ENCODE measurements around the gene SUSD3. TPM values are rescaled to one million over a fixed set of nuclear protein-coding genes. Genes with fewer than 3 reads are reported as not detected.

SUSD3 gene
- total RNA-seq, 4 donors from 2014 or later = 2.8 to 6.4 (median 5.1) TPM

DNA sequence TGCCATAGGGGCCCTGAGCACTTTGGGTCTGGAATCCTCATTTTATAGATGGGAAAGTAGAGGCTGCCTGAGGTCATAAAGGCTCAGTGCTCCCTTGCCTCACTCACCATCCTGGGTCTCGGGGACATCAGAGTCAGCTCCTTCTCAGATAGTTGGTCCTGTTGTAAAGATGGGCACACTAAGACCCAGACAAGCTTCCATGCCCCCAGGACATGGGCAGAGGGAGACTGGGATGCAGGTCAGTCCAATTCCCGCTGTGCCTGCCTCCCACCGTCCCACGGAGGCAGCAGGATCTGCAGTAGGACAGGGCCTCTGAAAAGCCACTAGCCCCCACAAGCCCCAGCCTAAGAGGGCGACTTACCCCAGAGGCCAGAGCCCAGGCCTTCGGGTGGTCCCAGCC lies 19.0 kb upstream of the SUSD3 start:
- TF ChIP-seq EP300 (IDR thresholded peaks at IDR 0.05) (no peak), POLR2AphosphoS5 (IDR thresholded peaks at IDR 0.05) (no peak), POLR2A (IDR thresholded peaks at IDR 0.05) (no peak)
- TF ChIP-seq, protein P1, sequence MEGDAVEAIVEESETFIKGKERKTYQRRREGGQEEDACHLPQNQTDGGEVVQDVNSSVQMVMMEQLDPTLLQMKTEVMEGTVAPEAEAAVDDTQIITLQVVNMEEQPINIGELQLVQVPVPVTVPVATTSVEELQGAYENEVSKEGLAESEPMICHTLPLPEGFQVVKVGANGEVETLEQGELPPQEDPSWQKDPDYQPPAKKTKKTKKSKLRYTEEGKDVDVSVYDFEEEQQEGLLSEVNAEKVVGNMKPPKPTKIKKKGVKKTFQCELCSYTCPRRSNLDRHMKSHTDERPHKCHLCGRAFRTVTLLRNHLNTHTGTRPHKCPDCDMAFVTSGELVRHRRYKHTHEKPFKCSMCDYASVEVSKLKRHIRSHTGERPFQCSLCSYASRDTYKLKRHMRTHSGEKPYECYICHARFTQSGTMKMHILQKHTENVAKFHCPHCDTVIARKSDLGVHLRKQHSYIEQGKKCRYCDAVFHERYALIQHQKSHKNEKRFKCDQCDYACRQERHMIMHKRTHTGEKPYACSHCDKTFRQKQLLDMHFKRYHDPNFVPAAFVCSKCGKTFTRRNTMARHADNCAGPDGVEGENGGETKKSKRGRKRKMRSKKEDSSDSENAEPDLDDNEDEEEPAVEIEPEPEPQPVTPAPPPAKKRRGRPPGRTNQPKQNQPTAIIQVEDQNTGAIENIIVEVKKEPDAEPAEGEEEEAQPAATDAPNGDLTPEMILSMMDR (IDR thresholded peaks at IDR 0.05) = no peak
- WGBS = 86% methylated on average over 6 of the region's 6 CpGs
- Histone ChIP-seq H3K4me3 (no peak overlapping the region), H3K36me3 (no peaks in the 10 kb centered on the region), H3K4me1 (no peaks in the 10 kb centered on the region), H3K9me3 (no peaks in the 10 kb centered on the region), H3K27ac (no peak overlapping the region), H3K27me3 (no peaks in the 10 kb centered on the region)
- DNase-seq (ENCODE audit: low spot score in 2 of 2) = no peak

DNA sequence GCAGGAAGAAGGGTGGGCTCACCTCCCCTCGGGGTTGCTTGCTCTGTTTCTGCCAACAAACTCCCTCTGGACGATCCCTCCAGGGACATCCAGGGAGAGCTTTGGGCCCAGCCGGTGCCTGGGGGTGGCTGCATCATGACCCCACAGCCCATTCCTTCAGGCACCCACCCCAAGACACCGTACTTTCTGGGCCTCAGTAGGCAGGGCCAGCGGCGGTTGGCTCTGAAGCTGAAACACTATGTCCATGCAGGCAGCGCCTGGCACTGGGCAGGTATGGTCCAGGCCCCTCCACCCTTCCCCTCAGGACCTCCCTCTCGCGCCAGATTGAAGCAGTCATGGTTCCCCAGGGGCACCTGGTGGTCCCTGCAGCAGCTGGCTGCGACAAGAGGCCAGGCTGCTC lies 18.5 kb upstream of the SUSD3 start:
- no peak for TF ChIP-seq POLR2AphosphoS5 (IDR thresholded peaks at IDR 0.05)
- no peak for TF ChIP-seq EP300 (IDR thresholded peaks at IDR 0.05)
- TF ChIP-seq POLR2A (IDR thresholded peaks at IDR 0.05) = no peak
- TF ChIP-seq, protein P1 (IDR thresholded peaks at IDR 0.05) = no peak
- no peaks in the 10 kb centered on the region for H3K27me3 ChIP-seq
- WGBS = 88% methylated on average over 6 of the region's 10 CpGs
- no peaks in the 10 kb centered on the region for H3K9me3 ChIP-seq
- no peaks in the 10 kb centered on the region for H3K36me3 ChIP-seq
- H3K27ac ChIP-seq = no peak overlapping the region
- H3K4me3 ChIP-seq = no peak overlapping the region
- H3K4me1 ChIP-seq = no peaks in the 10 kb centered on the region
- DNase-seq (ENCODE audit: low spot score in 2 of 2) = no peak

DNA sequence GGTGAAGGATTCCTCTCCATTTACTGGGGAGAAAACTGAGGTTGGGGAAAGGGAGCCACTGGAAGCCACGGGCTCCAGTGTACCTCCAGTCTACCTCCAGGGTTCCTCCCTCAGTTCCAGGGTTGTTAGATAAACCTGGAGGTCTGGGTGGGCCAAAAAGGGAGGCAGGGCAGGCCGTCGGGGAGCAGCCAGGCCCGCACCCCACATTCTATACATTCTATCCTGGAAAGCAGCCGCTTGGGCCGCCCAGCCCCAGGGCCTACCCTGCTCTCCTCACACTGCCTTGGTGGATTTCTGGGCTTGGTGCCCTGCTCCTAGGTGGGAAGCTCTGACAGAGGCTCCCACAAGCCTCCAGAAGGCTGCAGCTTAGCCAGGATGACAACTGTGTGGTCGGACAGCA lies 18.1 kb upstream of the SUSD3 start:
- TF ChIP-seq POLR2AphosphoS5 (IDR thresholded peaks at IDR 0.05) = no peak
- TF ChIP-seq, protein P1 (IDR thresholded peaks at IDR 0.05) = no peak
- no peak for TF ChIP-seq POLR2A (IDR thresholded peaks at IDR 0.05)
- no peak for TF ChIP-seq EP300 (IDR thresholded peaks at IDR 0.05)
- WGBS = 75% methylated on average over 7 of the region's 7 CpGs
- Histone ChIP-seq H3K36me3 (no peaks in the 10 kb centered on the region), H3K27me3 (no peaks in the 10 kb centered on the region), H3K4me3 (no peak overlapping the region), H3K4me1 (no peaks in the 10 kb centered on the region), H3K9me3 (no peaks in the 10 kb centered on the region), H3K27ac (no peak overlapping the region)
- no peak for DNase-seq (ENCODE audit: low spot score in 2 of 2)

DNA sequence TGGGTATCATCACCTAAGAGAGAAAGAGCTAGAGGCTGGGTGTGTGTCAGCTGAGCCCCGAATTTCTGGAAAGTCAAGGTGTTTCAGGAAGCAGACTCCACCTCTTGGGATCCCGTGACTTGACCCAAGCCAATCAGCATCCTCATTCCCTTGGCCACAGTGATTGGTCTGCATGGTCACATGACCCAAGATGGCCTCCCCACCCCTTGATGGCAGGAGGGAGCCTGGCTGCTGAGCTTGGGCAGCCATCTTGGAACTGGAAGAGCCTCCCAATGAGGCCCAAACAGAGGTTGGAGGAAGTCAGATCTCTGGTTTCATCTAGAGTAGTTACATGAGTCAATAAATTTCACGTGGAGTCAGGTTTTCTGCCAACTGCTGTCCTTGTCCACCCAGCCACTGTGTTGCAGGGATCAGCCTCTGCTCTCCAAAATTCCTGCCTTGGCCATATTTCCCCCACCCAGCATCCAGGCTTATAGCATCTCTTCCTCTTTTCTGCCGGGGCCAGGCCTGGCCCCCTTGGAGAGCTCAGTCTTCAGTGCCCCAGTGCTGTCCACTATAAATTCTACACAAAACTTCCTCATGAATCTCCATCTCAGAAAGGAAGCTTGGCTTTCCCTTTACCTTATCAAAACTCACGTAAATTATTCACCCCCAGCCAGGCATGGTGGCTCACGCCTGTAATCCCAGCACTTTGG lies 17.2 kb upstream of the SUSD3 start:
- H3K27ac ChIP-seq = no peak overlapping the region
- no peaks in the 10 kb centered on the region for H3K4me1 ChIP-seq
- DNase-seq (ENCODE audit: low spot score in 2 of 2) = no peak
- H3K27me3 ChIP-seq = no peaks in the 10 kb centered on the region
- no peak overlapping the region for H3K4me3 ChIP-seq
- H3K9me3 ChIP-seq = no peaks in the 10 kb centered on the region
- no peaks in the 10 kb centered on the region for H3K36me3 ChIP-seq
- WGBS = 78% methylated on average over 5 of the region's 6 CpGs
- TF ChIP-seq EP300 (IDR thresholded peaks at IDR 0.05) (no peak), POLR2A (IDR thresholded peaks at IDR 0.05) (no peak), POLR2AphosphoS5 (IDR thresholded peaks at IDR 0.05) (no peak)
- TF ChIP-seq, protein P1 (IDR thresholded peaks at IDR 0.05) = no peak

DNA sequence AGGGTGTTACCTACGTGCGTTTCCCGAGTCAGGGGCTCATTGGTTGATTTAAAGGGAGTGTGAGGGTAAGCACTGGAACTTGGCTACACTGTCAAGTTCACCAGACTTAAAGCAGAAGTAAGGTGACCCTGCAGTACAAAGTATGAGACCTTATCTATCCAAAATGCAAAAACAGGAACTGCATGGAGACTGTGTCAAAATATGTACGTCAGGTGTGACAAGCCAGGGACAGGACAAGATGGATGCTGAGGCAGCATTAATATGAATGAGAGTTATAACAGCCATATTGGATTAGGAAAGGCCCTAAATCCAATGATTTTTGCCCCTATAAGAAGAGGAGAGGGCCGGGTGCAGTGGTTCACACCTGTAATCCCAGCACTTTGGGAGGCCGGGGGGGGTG lies 15.4 kb upstream of the SUSD3 start:
- TF ChIP-seq POLR2AphosphoS5 (IDR thresholded peaks at IDR 0.05) (no peak), EP300 (IDR thresholded peaks at IDR 0.05) (no peak), POLR2A (IDR thresholded peaks at IDR 0.05) (no peak)
- TF ChIP-seq, protein P1 (IDR thresholded peaks at IDR 0.05) = no peak
- no peak for DNase-seq (ENCODE audit: low spot score in 2 of 2)
- no peaks in the 10 kb centered on the region for H3K4me1 ChIP-seq
- H3K27ac ChIP-seq = no peak overlapping the region
- no peaks in the 10 kb centered on the region for H3K27me3 ChIP-seq
- no peaks in the 10 kb centered on the region for H3K36me3 ChIP-seq
- H3K4me3 ChIP-seq = no peak overlapping the region
- H3K9me3 ChIP-seq = no peaks in the 10 kb centered on the region
- 92% methylated on average over 6 of the region's 6 CpGs for WGBS
